ENCODE data around the gene CD300LF. TPM values are rescaled to one million over a fixed set of nuclear protein-coding genes. Genes with fewer than 3 reads are reported as not detected.

Gene CD300LF
- total and polyA plus RNA-seq, 9 of the 15 experiments (the other 6 are each of a cell fraction or from before 2014, with no cell fraction given): not detected

DNA sequence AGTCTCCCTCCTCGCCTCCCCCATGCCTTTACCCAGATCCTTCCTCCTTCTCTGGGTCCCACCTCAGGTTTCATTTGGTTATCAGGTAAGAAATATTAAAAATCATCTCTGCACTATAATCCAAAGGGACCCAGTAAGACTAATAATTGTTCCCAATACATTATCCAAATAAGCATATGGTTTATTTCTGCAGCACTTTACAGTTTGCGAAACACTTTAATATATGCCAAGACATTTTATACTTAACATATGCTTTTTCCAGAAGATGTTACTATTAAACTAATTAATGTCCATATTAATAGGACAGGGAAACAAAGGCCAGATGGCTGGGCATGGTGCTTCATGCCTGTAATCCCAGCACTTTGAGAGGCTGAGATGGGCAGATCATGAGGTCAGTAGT, 33.3 kb downstream of the CD300LF start:
- BruUV-seq (replicated peaks): no TSS peak
- POLR2A ChIA-PET: interaction anchor here (0.6 kb wide), 1 partner anchor 10 kb away, joined by 3 read pairs; no protein-coding TSS in a partner anchor

DNA sequence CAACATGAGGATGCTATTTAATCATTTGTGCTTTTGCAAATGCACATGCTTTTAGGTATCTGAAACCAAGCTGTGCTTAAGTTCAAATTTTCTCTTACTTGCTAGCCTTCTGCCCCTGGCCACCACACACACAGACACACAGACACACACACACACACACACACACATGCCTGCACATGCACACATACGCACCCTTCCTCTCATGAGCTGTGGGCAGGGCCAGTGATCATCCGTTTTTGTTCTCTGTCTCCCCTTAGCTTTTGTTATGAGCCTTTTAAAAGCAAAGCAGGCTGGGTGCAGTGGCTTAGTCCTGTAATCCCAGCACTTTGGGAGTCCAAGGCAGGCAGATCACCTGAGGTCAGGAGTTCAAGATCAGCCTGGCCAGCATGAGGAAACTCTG, 34.2 kb downstream of the CD300LF start:
- FAIRE-seq: no peak
- in situ Hi-C loops (cut with MboI) (no loop called here), intact Hi-C loops (cut with micrococcal nuclease) (no loop called here)
- H3K4me1 ChIP-seq (replicated peaks in 1 of 2; ENCODE audit: control insufficient read depth in 2 of 2, insufficient read depth in 2 of 2, low read length in 2 of 2): no peaks in the 10 kb centered on the region
- H4K20me1 ChIP-seq (replicated peaks; ENCODE audit: control insufficient read depth, insufficient read depth, low read length): no peaks in the 10 kb centered on the region; the same call in 1 of the 2 replicates
- H3K9me3 ChIP-seq (replicated peaks; ENCODE audit: control insufficient read depth, insufficient read depth, low read depth, low read length): no peaks in the 10 kb centered on the region
- H3K27me3 ChIP-seq (ENCODE audit: control insufficient read depth in 2 of 2, insufficient read depth in 2 of 2, low read length in 2 of 2): peaks cover 5 to 33% of the 10 kb centered on the region in 2 experiments; a peak in 4 of 5 replicates
- no peak for ATAC-seq
- no peak overlapping the region for H3K4me2 ChIP-seq (ENCODE audit: insufficient read depth, low read length)
- H3K4me3 ChIP-seq: no peak overlapping the region
- H3K9ac ChIP-seq (ENCODE audit: insufficient read depth in 1 of 2, low read depth in 2 of 2, low read length in 2 of 2): no peak overlapping the region
- no peak overlapping the region for H2AFZ ChIP-seq (ENCODE audit: low read depth, low read length)
- BruUV-seq (replicated peaks): no TSS peak
- no peaks in the 10 kb centered on the region for H3K9me1 ChIP-seq (ENCODE audit: control insufficient read depth, insufficient read depth, low read length)
- DNase-seq (ENCODE audit: extremely low read depth in 1 of 4, low spot score in 3 of 4): no peak
- TF ChIP-seq NONO (IDR thresholded peaks at IDR 0.05; ENCODE audit: low read depth in 2 of 2, low read length in 1 of 2): no peak
- no peak for TF ChIP-seq TCF7 (IDR thresholded peaks at IDR 0.05; ENCODE audit: borderline replicate concordance)
- no peak for TF ChIP-seq SMC3 (conservative IDR thresholded peaks at IDR 0.05; ENCODE audit: insufficient read depth, low read depth, low read length)
- no peak for TF ChIP-seq PCBP1 (IDR thresholded peaks at IDR 0.05; ENCODE audit: low read depth, low read length, poor library complexity, severe bottlenecking)
- TF ChIP-seq PREB (CRISPR knock-in tag; IDR thresholded peaks at IDR 0.05): no peak
- no peak for TF ChIP-seq CBX2 (IDR thresholded peaks at IDR 0.05; ENCODE audit: insufficient read depth, low read length, poor library complexity, severe bottlenecking)
- no peak for TF ChIP-seq ESRRB (CRISPR knock-in tag; IDR thresholded peaks at IDR 0.05; ENCODE audit: borderline replicate concordance)
- TF ChIP-seq, protein P1, sequence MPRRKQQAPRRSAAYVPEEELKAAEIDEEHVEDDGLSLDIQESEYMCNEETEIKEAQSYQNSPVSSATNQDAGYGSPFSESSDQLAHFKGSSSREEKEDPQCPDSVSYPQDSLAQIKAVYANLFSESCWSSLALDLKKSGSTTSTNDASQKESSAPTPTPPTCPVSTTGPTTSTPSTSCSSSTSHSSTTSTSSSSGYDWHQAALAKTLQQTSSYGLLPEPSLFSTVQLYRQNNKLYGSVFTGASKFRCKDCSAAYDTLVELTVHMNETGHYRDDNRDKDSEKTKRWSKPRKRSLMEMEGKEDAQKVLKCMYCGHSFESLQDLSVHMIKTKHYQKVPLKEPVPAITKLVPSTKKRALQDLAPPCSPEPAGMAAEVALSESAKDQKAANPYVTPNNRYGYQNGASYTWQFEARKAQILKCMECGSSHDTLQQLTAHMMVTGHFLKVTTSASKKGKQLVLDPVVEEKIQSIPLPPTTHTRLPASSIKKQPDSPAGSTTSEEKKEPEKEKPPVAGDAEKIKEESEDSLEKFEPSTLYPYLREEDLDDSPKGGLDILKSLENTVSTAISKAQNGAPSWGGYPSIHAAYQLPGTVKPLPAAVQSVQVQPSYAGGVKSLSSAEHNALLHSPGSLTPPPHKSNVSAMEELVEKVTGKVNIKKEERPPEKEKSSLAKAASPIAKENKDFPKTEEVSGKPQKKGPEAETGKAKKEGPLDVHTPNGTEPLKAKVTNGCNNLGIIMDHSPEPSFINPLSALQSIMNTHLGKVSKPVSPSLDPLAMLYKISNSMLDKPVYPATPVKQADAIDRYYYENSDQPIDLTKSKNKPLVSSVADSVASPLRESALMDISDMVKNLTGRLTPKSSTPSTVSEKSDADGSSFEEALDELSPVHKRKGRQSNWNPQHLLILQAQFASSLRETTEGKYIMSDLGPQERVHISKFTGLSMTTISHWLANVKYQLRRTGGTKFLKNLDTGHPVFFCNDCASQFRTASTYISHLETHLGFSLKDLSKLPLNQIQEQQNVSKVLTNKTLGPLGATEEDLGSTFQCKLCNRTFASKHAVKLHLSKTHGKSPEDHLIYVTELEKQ (CRISPR knock-in tag; IDR thresholded peaks at IDR 0.05): no peak
- TF ChIP-seq TCF15 (CRISPR knock-in tag; IDR thresholded peaks at IDR 0.05): no peak
- WGBS (ENCODE audit: insufficient coverage, low coverage, missing lambda C conversion rate): 0% methylated on average over 2 of the region's 2 CpGs
- H3K79me2 ChIP-seq (ENCODE audit: control insufficient read depth, insufficient read depth, low read length): no peaks in the 10 kb centered on the region
- CTCF ChIA-PET (ENCODE audit: low intra/inter-chr PET ratio): no interaction called here
- no peaks in the 10 kb centered on the region for H3K36me3 ChIP-seq (ENCODE audit: control insufficient read depth, insufficient read depth, low read length)
- POLR2A ChIA-PET: interaction anchor here (0.6 to 0.8 kb wide), 2 partner anchors 11 to 58 kb away, joined by 3 read pairs; partner anchors contain the start of gene RAB37
- no peak overlapping the region for H3K27ac ChIP-seq (ENCODE audit: extremely low read depth, low read depth, low read length)

More for the DNA sequence above, 33.3 kb downstream of the CD300LF start:
- DNase-seq (ENCODE audit: extremely low read depth in 1 of 4, low spot score in 3 of 4) (no peak), FAIRE-seq (no peak), ATAC-seq (no peak)
- in situ Hi-C loops (cut with MboI): no loop called here
- 0% methylated on average over 2 of the region's 2 CpGs for WGBS (ENCODE audit: insufficient coverage, low coverage, missing lambda C conversion rate)
- Histone ChIP-seq H3K27ac (ENCODE audit: extremely low read depth, low read depth, low read length) (no peak overlapping the region), H3K4me1 (replicated peaks in 1 of 2; ENCODE audit: control insufficient read depth in 2 of 2, insufficient read depth in 2 of 2, low read length in 2 of 2) (no peaks in the 10 kb centered on the region), H3K4me3 (no peak overlapping the region), H3K9me3 (replicated peaks; ENCODE audit: control insufficient read depth, insufficient read depth, low read depth, low read length) (no peaks in the 10 kb centered on the region), H3K9ac (ENCODE audit: insufficient read depth in 1 of 2, low read depth in 2 of 2, low read length in 2 of 2) (no peak overlapping the region), H3K4me2 (ENCODE audit: insufficient read depth, low read length) (no peak overlapping the region), H3K36me3 (ENCODE audit: control insufficient read depth, insufficient read depth, low read length) (no peaks in the 10 kb centered on the region), H2AFZ (ENCODE audit: low read depth, low read length) (no peak overlapping the region), H3K27me3 (ENCODE audit: control insufficient read depth in 2 of 2, insufficient read depth in 2 of 2, low read length in 2 of 2) (peaks cover 7 to 35% of the 10 kb centered on the region in 2 experiments; a peak in 4 of 5 replicates), H3K79me2 (ENCODE audit: control insufficient read depth, insufficient read depth, low read length) (no peaks in the 10 kb centered on the region), H3K9me1 (ENCODE audit: control insufficient read depth, insufficient read depth, low read length) (no peaks in the 10 kb centered on the region), H4K20me1 (replicated peaks; ENCODE audit: control insufficient read depth, insufficient read depth, low read length) (no peaks in the 10 kb centered on the region; the same call in 1 of the 2 replicates)
- no peak for TF ChIP-seq PHB2 (IDR thresholded peaks at IDR 0.05; ENCODE audit: low read depth)
- no peak for TF ChIP-seq RAD21 (CRISPR knock-in tag; conservative IDR thresholded peaks at IDR 0.05 in 1 of 2, IDR thresholded peaks at IDR 0.05 in 1 of 2)
- TF ChIP-seq CTBP1 (IDR thresholded peaks at IDR 0.05; ENCODE audit: borderline replicate concordance): no peak
- no peak for TF ChIP-seq ZSCAN29 (IDR thresholded peaks at IDR 0.05)
- CTCF ChIA-PET (ENCODE audit: low intra/inter-chr PET ratio): no interaction called here
- intact Hi-C loops (cut with micrococcal nuclease): no loop called here

Data from K562 (cell line).